ENCODE measurements around the gene NDFIP1.

- TF ChIP-seq CHD1 (IDR thresholded peaks at IDR 0.05; ENCODE audit: low read depth, low read length), result no peak
- no peak for TF ChIP-seq CTCF (IDR thresholded peaks at IDR 0.05; ENCODE audit: control extremely low read depth in 1 of 3, insufficient read depth in 1 of 3, low read depth in 1 of 3, low read length in 3 of 3)
- TF ChIP-seq RAD21 (IDR thresholded peaks at IDR 0.05 in 1 of 2, conservative IDR thresholded peaks at IDR 0.05 in 1 of 2; ENCODE audit: low read depth in 2 of 2, low read length in 2 of 2), result no peak
- TF ChIP-seq KDM1A (IDR thresholded peaks at IDR 0.05; ENCODE audit: borderline replicate concordance, low read length), result no peak
- TF ChIP-seq MAX (IDR thresholded peaks at IDR 0.05), result no peak
- no peak for TF ChIP-seq TAF1 (IDR thresholded peaks at IDR 0.05; ENCODE audit: low read depth, low read length)
- TF ChIP-seq HDAC6 (IDR thresholded peaks at IDR 0.05; ENCODE audit: low read depth, low read length), result no peak
- no peak for TF ChIP-seq POLR2A (IDR thresholded peaks at IDR 0.05; ENCODE audit: control extremely low read depth in 1 of 2, low read depth in 2 of 2, low read length in 2 of 2)
- no peak for TF ChIP-seq ATF2 (IDR thresholded peaks at IDR 0.05; ENCODE audit: low read length)
- TF ChIP-seq PHF8 (conservative IDR thresholded peaks at IDR 0.05; ENCODE audit: low read depth, low read length), result no peak
- no peak for TF ChIP-seq HDAC2 (IDR thresholded peaks at IDR 0.05; ENCODE audit: borderline replicate concordance in 1 of 2, low read depth in 2 of 2, low read length in 2 of 2)
- TF ChIP-seq, protein P1, sequence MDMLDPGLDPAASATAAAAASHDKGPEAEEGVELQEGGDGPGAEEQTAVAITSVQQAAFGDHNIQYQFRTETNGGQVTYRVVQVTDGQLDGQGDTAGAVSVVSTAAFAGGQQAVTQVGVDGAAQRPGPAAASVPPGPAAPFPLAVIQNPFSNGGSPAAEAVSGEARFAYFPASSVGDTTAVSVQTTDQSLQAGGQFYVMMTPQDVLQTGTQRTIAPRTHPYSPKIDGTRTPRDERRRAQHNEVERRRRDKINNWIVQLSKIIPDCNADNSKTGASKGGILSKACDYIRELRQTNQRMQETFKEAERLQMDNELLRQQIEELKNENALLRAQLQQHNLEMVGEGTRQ (IDR thresholded peaks at IDR 0.05; ENCODE audit: low read length), result no peak
- TF ChIP-seq POU5F1 (IDR thresholded peaks at IDR 0.05; ENCODE audit: low read depth, low read length), result no peak
These were observed 695 bp upstream of the NDFIP1 start for GRCh38 chr5:142107736-142108431.
